ENCODE measurements around the gene PCLO. TPM values are rescaled to one million over a fixed set of nuclear protein-coding genes. Genes with fewer than 3 reads are reported as not detected.
A peak's percentile ranks its signal among the peaks of the same experiment; 100 is the strongest.

PCLO gene
- total RNA-seq, 1 experiment from 2014 or later = 7.5 TPM

GRCh38 chr7:82975811-82976468 lies 186.7 kb downstream of the PCLO start:
- DNase-seq = peak; percentile 11

GRCh38 chr7:82972135-82972534 lies 190.5 kb downstream of the PCLO start:
- intact Hi-C loops (cut with micrococcal nuclease) = no loop called here
- no TSS peak for BruUV-seq (replicated peaks)
- Histone ChIP-seq H3K27ac (ENCODE audit: low read length) (no peak overlapping the region), H3K4me1 (ENCODE audit: insufficient read depth, low read length) (peaks cover 6% of the 10 kb centered on the region; the same call in 1 of the 2 replicates), H3K9me2 (replicated peaks; ENCODE audit: low read length) (no peaks in the 10 kb centered on the region), H3K79me2 (ENCODE audit: low read length) (no peaks in the 10 kb centered on the region), H3K4me3 (ENCODE audit: low read length) (no peak overlapping the region), H3K9me3 (ENCODE audit: low read length) (no peaks in the 10 kb centered on the region), H3K36me3 (ENCODE audit: low read depth, low read length) (no peaks in the 10 kb centered on the region), H3K4me2 (ENCODE audit: low read length) (no peak overlapping the region), H2AFZ (ENCODE audit: low read length) (no peak overlapping the region), H4K20me1 (ENCODE audit: low read length) (no peaks in the 10 kb centered on the region), H3K9ac (ENCODE audit: low read length) (no peak overlapping the region), H3K27me3 (ENCODE audit: low read length) (no peaks in the 10 kb centered on the region), H3F3A (ENCODE audit: low read length, unreplicated experiment) (no peaks in the 10 kb centered on the region)
- ChIA-PET POLR2A (ENCODE audit: unreplicated experiment) (no interaction called here), CTCF (no interaction called here)
- ATAC-seq (no peak), DNase-seq (no peak)
- TF ChIP-seq CTCF (conservative IDR thresholded peaks at IDR 0.05; ENCODE audit: low read depth, low read length) (no peak), EZH2phosphoT487 (IDR thresholded peaks at IDR 0.05; ENCODE audit: borderline replicate concordance, low read length) (no peak), EZH2 (IDR thresholded peaks at IDR 0.05; ENCODE audit: low read length, unreplicated experiment) (no peak)

More at GRCh38 chr7:82975811-82976468, 186.7 kb downstream of the PCLO start:
- Histone ChIP-seq H3K9me3 (ENCODE audit: low read length) (no peaks in the 10 kb centered on the region), H3K4me3 (ENCODE audit: low read length) (no peak overlapping the region), H3K27ac (ENCODE audit: low read length) (no peak overlapping the region), H3K9me2 (replicated peaks; ENCODE audit: low read length) (no peaks in the 10 kb centered on the region), H2AFZ (ENCODE audit: low read length) (no peak overlapping the region), H3K4me1 (ENCODE audit: insufficient read depth, low read length) (peaks cover 6% of the 10 kb centered on the region; the same call in 1 of the 2 replicates), H3K9ac (ENCODE audit: low read length) (no peak overlapping the region), H3K27me3 (ENCODE audit: low read length) (no peaks in the 10 kb centered on the region), H3K36me3 (ENCODE audit: low read depth, low read length) (no peaks in the 10 kb centered on the region), H3F3A (ENCODE audit: low read length, unreplicated experiment) (no peaks in the 10 kb centered on the region), H3K4me2 (ENCODE audit: low read length) (no peak overlapping the region), H3K79me2 (ENCODE audit: low read length) (no peaks in the 10 kb centered on the region), H4K20me1 (ENCODE audit: low read length) (no peaks in the 10 kb centered on the region)
- peak; percentile 53 for ATAC-seq
- TF ChIP-seq CTCF (conservative IDR thresholded peaks at IDR 0.05; ENCODE audit: low read depth, low read length) = no peak
- TF ChIP-seq EZH2 (IDR thresholded peaks at IDR 0.05; ENCODE audit: low read length, unreplicated experiment) = no peak
- TF ChIP-seq EZH2phosphoT487 (IDR thresholded peaks at IDR 0.05; ENCODE audit: borderline replicate concordance, low read length) = no peak
- intact Hi-C loops (cut with micrococcal nuclease) = no loop called here
- ChIA-PET POLR2A (ENCODE audit: unreplicated experiment) (no interaction called here), CTCF (no interaction called here)
- BruUV-seq (replicated peaks) = no TSS peak
